ENCODE results near the gene TFE3. TPM values are rescaled to one million over a fixed set of nuclear protein-coding genes. Genes with fewer than 3 reads are reported as not detected.

The TFE3 gene
- total RNA-seq, 1 donor from 2014 or later, result 27.2 TPM

DNA sequence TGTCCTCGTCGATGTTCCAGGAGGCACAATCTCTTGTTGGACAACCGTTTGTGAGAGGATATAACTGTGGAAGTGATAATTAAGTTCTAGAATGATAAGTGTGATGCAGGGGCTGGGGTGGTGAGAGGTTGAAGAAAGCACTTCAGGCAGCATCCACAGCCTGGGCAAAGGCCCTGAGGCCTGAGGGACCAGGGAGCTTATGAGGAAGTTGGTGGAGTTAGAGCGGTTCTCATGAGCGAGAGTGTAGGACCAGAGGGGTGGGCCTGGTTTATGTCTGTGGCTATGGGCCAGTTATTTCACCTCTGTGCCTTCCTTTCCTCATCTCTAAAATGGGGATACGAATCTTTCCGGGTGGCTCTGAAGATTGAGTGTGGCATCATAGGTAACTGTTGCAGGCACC is 18.3 kb upstream of the TFE3 start:
- intact Hi-C loops (cut with micrococcal nuclease), result no loop called here

DNA sequence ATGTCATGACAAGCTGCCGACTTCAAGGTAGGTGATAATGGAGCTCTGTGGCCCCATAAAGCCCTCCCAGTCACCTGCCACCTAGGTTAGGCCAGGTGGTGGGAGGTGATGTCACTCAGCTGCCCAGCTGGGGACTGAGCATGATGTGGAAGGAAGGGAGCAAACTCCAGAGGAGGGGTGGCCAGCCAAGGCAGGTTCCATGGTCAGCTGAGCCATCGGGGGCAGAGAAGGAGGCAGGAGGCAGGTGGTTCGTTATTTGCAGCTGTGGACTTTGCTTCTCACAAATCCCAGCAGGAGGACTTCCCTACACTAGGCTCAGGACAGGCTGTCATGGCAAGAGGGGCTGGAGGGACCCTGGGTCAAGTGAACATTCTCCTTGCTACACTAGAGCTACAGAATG is 17.8 kb upstream of the TFE3 start:
- intact Hi-C loops (cut with micrococcal nuclease), result no loop called here

- intact Hi-C loops (cut with micrococcal nuclease), result no loop called here
Measured at GRCh38 chrX:49059681-49060085, 16.5 kb upstream of the TFE3 start.

DNA sequence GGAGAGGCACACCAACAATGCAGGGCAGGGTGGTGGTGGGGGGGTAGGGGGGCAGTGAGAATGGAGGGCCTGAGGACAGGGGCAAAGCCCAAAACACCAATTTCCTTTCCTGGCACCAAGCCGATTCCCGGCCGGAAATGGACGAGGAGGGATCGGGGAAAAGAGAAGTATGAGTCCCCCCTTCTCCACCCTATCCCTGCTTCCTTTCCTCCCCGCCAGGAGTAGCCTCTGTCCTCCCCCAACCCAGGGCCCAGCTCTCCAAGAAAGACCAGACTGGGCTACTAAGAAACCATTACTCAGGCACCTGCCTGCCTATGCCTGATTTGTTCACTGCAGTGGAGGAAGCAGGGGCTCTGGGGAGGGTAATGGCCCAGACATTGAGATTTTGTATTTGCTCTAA is 16.0 kb upstream of the TFE3 start:
- intact Hi-C loops (cut with micrococcal nuclease), result no loop called here

DNA sequence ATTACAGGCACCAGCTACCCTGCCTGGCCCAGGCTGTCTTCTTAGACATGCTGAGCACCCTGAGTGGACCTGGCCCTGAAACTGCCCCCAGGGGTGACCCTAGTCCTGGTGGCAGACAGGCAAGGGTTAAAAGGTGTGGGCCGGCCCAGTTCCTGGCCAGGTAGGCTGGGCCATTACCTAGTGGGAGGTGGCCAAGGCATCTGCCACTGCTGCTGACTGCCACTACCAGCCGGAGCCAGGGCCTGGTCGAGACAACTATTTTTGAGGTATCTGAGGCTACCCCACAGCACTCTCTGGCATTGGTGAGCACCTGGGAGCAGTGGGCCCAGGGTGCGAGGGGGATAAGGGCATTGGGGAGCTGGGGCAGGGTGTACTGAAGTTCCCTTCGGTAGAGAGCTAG is 15.6 kb upstream of the TFE3 start, which contains the start of gene CCDC120:
TSS of gene CCDC120 (plus strand) at position 206 of the 400 bp plus-strand sequence. CDS start 3,043 bp downstream, outside the sequence.
- intact Hi-C loops (cut with micrococcal nuclease), result no loop called here

DNA sequence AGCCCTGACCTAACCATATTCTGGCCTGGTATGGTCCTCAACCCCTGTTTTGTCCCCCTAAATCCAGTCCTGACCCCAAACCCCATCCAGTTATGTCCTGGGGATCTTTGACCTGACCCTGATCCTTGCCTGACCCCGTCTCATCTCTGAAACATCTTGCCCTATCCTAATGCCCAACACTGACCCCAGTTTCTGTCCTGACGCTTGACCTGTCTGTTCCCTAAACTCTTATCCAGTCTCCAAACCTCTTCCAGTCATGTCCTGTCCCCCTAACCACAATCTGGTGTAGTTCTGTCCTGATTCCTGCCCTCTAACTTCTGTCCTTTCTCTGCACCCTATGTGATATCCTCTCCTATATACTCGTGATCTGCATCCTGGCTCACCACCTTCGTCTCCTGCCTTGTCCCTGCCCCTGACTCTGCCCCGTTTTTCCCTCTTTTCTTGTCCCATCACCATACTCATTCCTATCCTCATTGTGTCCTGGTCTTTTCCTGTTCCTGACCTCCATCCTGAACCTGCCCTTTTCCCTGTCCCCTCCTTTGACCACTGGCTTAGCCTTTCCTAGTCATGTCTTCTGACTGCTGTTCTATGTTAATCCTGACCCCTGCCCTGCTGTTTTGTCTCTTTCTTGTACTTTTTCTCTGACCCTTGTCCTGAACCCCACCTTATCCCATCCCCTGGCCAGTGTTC is 11.1 kb upstream of the TFE3 start:
- intact Hi-C loops (cut with micrococcal nuclease), result no loop called here

- intact Hi-C loops (cut with micrococcal nuclease), result no loop called here
Measured at GRCh38 chrX:49053223-49054072, 10.3 kb upstream of the TFE3 start.

- intact Hi-C loops (cut with micrococcal nuclease), result loop anchor here (1.0 to 5.0 kb wide), 10 partner anchors 31 to 447 kb away; partner anchors contain the start of genes GRIPAP1, PQBP1, PRAF2 and TIMM17B
Measured at GRCh38 chrX:49043987-49044281, 777 bp upstream of the TFE3 start.

DNA sequence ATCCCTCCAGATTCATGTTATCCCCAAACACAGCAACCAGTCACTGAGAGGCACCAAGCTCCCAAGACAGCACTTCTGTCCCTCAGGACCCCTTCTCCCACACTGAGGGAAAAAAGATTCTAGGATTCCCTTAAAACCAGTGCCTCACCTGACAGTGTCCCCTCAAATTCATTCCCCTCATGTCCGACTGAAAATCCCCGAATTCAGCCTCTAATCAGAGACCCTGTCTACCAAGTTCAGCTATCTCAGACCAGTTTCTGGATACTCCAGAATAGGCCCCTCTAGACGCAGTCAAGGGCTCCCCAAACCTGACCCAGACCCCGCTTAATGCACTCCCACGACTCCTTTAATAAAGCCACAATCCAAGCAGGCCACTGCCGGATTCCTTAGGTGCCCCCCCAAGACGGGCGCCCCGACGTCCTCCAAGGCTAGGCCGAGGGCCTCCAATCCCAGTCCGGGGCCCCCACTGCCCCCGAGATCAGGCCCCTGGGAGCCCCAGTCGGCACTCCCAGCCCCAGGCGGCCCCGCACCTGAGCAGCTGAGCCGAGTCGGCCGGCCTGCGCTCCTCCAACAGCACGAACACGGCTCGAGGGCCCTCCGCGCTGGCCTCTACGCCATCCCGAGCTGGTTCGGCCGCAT is 457 bp downstream of the TFE3 start:
- intact Hi-C loops (cut with micrococcal nuclease), result loop anchor here (1.0 to 5.0 kb wide), 10 partner anchors 32 to 445 kb away; partner anchors contain the start of genes GRIPAP1, PQBP1, PRAF2 and TIMM17B

- intact Hi-C loops (cut with micrococcal nuclease), result loop anchor here (2.0 to 5.0 kb wide), 6 partner anchors 33 to 365 kb away; partner anchors contain the start of genes PQBP1, PRAF2 and TIMM17B
Measured at GRCh38 chrX:49041744-49042580, 1.2 kb downstream of the TFE3 start.

DNA sequence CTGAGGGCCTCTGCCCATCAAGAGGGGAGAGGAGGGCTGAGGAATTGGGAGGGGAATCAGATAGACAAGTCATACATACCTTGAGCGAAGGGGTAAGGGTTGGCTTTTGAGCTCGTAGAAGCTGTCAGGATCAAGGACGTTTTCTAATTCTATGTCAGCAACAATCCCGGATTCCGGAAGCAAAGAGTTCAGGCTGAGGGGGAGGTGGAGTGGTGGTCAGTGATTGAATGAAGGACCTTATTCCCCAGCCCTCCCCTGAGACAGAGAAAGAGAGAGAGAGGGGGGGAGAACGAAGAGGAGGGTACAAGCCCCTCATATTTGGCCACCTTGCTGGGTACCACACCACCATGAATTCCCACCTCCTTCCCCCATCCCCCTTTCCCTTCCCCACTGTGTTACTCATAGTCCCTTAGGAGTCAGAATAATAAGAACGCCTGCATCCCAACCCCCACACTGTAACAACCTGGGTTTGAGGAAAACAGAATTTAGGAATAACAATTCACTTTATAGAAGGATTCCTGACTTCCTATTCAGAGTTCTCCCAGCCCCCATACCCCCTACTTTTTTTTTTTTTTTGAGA is 2.7 kb downstream of the TFE3 start:
- intact Hi-C loops (cut with micrococcal nuclease), result loop anchor here (5.0 kb wide), 1 partner anchor 143 kb away; the partner anchor contains the start of genes PQBP1 and TIMM17B

GRCh38 chrX:49039598-49040375 is 3.4 kb downstream of the TFE3 start:
- intact Hi-C loops (cut with micrococcal nuclease), result loop anchor here (5.0 kb wide), 1 partner anchor 142 kb away; the partner anchor contains the start of genes PQBP1 and TIMM17B

GRCh38 chrX:49037883-49038475 is 5.2 kb downstream of the TFE3 start:
- intact Hi-C loops (cut with micrococcal nuclease), result no loop called here

DNA sequence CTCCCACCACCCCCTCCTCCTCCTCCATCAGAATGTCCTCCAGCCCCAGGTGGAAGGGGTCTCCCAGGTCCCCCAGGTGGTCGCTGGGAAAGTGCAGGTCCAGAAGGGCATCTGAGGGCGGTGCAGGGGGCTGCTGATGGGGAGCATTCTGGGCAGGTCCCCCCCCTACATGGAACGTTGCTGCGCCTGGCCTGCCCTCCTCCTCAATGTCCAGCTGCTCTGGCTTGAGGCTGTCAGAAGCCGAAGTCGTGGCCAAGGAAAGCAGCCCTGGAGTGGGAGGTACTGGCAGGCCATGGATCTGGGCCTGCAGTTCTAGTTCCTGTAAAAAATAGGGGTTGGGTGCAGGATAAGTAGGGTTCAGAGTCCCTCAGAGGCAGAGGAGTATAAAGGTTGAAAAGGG is 12.9 kb downstream of the TFE3 start:
- intact Hi-C loops (cut with micrococcal nuclease), result no loop called here

DNA sequence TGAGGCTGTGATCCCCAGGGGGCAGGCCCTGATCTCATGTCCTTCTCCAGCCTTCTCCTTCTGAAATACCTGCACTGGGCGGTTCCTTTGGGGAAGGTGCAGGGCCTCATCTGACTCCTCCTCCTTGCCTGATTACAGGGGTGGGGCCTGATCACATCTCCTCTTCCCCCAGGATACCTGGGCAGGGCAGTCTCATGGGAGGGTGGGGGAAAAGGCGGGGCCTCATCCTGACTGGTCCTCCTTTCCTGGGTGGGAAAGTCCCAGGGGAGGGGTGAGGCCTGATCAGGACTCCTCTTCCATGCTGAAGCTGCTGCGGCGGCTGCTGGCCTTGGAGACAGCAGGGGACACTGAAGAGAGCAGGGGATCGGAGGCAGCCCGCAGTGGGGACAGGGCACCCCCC is 13.3 kb downstream of the TFE3 start:
- intact Hi-C loops (cut with micrococcal nuclease), result no loop called here

GRCh38 chrX:49019599-49020249 is 23.4 kb downstream of the TFE3 start:
- intact Hi-C loops (cut with micrococcal nuclease), result no loop called here

DNA sequence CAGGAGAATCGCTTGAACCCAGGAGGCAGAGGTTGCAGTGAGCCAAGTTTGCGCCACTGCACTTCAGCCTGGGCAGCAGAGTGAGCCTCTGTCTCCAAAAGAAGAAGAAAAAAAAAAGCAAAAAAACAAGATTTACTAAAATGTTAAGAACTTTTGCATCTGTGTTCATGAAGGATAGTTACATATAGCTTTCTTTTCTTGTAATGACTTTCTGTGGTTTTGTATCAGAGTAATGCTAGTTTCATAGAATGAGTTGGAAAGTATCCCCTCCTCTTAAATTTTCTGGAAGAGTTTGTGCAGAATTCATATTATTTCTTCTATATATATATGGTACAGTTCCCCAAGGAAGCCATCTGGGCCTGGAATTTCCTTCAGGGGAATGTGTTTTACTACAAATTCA is 24.1 kb downstream of the TFE3 start:
- intact Hi-C loops (cut with micrococcal nuclease), result no loop called here

DNA sequence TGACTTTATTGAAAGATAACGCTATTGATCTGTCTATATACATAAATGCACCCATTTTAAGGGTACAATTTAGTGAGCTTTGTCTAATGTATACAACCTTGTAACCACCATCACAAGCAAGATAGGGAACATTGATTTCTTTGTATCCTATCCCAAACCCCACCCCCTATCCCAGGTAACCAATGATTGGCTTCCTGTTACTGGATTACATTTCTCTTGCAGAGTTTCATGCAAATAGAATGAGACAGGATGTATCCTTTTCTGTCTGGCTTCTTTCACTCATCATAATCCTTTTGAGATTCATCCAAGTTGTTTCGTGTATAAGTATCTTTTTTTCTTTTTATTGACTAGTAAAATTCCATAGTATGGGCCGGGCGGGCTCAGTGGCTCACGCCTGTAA is 39.5 kb downstream of the TFE3 start:
- intact Hi-C loops (cut with micrococcal nuclease), result loop anchor here (5.0 kb wide), 1 partner anchor 86 kb away; the partner anchor contains the start of gene PIM2
